HG03066 (cell line): ENCODE results near the gene PCDHB4.
"Not testable (repeated sequence)": the region's sequence is repeated elsewhere in the genome, so short reads cannot be mapped to it uniquely, and the experiment has no call there.

ENCODE experiments used
- ATAC-seq: cut with Tn5 transposase; IDR thresholded peaks from one replicate; pipeline ENCODE4 v1.9.1; 2021; ENCODE audit warnings: low read depth; ENCODE audit not compliant: unreplicated experiment

Gene PCDHB4

DNA sequence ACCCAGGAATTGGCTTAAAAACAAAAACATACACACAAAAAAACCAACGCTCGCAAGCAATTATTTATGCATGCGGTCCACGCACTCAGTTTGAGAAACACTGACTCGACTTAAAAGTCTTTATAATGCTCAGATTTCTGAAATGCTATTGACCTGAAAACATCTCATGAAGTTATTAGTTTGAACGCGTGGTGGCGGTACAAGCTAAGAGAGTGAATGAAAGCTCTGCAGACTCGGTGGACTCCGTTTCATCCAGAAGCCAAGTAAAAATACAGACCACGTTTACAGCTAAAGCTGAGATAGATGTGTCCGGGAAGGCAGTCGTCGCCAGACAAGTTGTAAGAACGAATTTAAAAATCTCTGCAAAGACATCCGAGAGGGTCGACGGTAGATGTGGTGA is 28.2 kb downstream of the PCDHB4 start, which contains the start of gene PCDHB6:
PCDHB6 (plus strand) TSS at position 246 of the 400 bp plus-strand sequence. CDS start 201 bp downstream, outside the sequence.
- ATAC-seq, result no peak

DNA sequence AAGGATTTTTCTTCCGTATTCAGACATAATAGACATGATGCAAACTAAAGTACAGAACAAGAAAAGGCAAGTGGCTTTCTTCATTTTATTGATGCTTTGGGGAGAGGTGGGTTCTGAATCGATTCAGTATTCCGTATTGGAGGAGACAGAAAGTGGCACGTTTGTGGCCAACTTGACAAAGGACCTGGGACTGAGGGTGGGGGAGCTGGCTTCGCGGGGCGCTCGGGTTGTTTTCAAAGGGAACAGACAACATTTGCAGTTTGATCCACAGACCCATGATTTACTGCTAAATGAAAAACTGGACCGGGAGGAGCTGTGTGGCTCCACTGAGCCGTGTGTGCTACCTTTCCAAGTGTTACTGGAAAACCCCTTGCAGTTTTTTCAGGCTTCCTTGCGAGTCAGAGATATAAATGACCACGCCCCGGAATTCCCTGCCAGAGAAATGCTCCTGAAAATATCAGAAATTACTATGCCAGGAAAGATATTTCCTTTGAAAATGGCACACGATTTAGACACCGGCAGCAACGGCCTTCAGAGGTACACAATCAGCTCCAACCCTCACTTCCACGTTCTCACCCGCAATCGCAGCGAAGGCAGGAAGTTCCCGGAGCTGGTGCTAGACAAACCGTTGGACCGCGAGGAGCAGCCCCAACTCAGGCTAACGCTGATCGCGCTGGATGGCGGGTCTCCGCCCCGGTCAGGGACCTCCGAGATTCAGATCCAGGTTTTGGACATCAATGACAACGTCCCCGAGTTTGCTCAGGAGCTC is 28.8 kb downstream of the PCDHB4 start:
- ATAC-seq, result no peak

DNA sequence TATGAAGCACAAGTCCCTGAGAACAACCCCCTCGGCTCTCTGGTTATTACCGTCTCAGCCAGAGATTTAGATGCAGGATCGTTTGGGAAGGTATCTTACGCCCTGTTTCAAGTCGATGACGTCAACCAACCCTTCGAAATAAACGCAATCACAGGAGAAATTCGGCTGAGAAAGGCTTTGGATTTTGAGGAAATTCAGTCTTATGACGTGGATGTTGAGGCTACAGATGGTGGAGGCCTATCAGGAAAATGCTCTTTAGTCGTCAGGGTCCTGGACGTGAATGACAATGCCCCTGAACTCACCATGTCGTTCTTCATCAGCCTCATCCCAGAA is 29.3 kb downstream of the PCDHB4 start:
- no peak for ATAC-seq

DNA sequence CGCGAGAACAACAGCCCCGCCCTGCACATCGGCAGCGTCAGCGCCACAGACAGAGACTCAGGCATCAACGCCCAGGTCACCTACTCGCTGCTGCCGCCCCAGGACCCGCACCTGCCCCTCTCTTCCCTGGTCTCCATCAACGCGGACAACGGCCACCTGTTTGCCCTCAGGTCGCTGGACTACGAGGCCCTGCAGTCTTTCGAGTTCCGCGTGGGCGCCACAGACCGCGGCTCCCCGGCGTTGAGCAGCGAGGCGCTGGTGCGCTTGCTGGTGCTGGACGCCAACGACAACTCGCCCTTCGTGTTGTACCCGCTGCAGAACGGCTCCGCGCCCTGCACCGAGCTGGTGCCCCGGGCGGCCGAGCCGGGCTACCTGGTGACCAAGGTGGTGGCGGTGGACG is 30.0 kb downstream of the PCDHB4 start:
- not testable (repeated sequence) for ATAC-seq

DNA sequence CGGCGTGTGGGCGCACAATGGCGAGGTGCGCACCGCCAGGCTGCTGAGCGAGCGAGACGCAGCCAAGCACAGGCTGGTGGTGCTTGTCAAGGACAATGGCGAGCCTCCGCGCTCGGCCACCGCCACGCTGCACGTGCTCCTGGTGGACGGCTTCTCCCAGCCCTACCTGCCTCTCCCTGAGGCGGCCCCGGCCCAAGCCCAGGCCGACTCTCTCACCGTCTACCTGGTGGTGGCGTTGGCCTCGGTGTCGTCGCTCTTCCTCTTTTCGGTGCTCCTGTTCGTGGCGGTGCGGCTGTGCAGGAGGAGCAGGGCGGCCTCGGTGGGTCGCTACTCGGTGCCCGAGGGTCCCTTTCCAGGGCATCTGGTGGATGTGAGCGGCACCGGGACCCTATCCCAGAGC is 30.5 kb downstream of the PCDHB4 start:
- not testable (repeated sequence) for ATAC-seq

DNA sequence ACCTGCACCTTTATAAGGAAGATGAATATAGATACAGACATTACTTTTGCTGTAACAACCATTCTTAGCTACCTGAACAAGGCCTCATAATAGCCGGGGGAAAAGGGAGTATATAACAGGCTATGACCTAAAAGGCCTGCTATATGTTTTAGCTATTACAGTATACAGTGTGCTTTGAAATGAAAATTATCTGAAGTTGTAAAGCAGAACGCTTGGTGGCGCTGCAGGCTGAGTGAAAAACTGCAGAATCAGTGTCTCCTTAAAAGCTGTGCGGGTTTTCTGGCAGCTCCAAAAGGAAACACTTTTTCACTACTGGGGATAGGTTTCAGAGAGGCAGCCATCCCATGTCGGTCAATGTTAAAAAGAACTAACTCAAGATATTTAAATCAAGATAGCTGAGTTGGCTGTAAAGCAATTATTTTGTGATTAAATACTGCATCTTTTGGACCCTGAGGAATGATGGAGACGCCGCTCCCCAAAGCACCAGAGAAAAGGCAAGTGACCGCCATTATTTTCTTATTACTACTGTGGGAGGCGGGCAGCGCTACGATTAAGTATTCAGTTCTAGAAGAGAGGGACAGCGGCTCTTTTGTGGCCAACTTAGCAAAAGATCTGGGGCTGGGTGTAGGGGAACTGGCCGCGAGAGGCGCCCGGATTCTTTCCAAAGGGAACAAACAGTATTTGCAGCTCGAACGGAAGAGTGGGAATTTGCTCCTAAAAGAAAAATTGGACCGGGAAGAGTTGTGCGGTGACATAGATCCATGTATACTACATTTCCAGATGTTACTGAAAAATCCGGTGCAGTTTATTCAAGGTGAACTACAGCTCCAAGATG is 34.1 kb downstream of the PCDHB4 start:
- ATAC-seq, result no peak

DNA sequence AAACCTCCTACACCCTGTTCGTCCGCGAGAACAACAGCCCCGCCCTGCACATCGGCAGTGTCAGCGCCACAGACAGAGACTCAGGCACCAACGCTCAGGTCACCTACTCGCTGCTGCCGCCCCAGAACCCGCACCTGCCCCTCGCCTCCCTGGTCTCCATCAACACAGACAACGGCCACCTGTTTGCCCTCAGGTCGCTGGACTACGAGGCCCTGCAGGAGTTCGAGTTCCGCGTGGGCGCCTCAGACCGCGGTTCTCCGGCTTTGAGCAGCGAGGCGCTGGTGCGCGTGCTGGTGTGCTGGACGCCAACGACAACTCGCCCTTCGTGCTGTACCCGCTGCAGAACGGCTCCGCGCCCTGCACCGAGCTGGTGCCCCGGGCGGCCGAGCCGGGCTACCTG is 35.7 kb downstream of the PCDHB4 start:
- not testable (repeated sequence) for ATAC-seq

DNA sequence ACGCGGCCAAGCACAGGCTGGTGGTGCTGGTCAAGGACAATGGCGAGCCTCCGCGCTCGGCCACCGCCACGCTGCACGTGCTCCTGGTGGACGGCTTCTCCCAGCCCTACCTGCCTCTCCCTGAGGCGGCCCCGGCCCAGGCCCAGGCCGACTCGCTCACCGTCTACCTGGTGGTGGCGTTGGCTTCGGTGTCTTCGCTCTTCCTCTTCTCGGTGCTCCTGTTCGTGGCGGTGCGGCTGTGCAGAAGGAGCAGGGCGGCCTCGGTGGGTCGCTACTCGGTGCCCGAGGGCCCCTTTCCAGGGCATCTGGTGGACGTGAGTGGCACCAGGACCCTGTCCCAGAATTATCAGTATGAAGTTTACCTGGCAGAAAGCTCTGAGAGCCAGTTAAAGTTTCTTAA is 36.3 kb downstream of the PCDHB4 start:
- not testable (repeated sequence) for ATAC-seq

DNA sequence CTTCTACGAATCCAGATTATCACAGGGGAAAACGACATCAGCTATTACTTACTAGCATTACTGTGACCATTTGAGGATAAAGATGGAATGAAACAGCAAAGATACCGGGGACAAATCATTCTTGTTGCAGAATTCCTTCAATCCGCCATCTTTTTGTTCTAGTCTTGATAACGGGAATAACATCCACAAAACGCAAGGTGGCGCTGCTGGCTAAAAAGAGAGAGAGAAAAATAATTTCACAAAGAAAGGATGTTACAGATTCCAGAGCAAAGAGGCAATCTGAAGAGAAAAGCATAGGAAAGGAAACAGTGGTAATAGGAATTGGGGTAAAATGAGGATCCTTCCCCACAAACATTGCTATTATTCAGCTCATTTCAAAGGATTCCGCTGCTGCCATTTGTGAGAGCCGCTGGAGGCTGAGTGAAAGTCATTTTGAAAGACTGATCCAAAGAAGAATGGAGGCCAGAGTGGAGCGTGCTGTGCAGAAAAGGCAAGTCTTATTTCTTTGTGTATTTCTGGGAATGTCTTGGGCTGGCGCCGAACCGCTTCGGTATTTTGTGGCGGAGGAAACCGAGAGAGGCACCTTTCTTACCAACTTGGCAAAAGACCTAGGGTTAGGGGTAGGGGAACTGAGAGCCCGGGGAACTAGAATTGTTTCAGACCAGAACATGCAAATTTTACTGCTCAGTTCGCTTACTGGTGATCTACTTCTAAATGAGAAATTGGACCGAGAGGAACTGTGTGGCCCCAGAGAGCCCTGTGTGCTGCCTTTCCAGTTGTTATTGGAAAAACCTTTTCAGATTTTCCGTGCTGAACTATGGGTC is 51.0 kb downstream of the PCDHB4 start, which contains the start of gene PCDHB7:
PCDHB7 (plus strand) TSS at position 264 of the 824 bp plus-strand sequence; CDS start at position 456, 192 bp downstream.
- ATAC-seq, result no peak

DNA sequence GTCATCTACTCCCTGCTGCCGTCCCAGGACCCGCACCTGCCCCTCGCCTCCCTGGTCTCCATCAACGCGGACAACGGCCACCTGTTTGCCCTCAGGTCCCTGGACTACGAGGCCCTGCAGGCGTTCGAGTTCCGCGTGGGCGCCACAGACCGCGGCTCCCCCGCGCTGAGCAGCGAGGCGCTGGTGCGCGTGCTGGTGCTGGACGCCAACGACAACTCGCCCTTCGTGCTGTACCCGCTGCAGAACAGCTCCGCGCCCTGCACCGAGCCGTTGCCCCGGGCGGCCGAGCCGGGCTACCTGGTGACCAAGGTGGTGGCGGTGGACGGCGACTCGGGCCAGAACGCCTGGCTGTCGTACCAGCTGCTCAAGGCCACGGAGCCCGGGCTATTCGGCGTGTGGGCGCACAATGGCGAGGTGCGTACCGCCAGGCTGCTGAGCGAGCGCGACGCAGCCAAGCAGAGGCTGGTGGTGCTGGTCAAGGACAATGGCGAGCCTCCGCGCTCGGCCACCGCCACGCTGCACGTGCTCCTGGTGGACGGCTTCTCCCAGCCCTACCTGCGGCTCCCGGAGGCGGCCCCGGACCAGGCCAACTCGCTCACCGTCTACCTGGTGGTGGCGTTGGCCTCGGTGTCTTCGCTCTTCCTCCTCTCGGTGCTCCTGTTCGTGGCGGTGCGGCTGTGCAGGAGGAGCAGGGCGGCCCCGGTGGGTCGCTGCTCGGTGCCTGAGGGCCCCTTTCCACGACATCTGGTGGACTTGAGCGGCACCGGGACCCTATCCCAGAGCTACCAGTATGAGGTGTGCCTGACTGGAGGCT is 52.9 kb downstream of the PCDHB4 start:
- not testable (repeated sequence) for ATAC-seq
